Gastroesophageal sphincter (tissue), 3 donors: Measurements from ENCODE around the gene PLXDC2.

Experiments
- CTCF ChIP-seq, 4 experiments: fragments of 200-600 bp in 2 of 4; fragments of 450-650 bp in 2 of 4; sonication (generic) in 1 of 4; IDR thresholded peaks; one replicate each; pipeline ENCODE4 v1.5.1; 2017 to 2019; ENCODE audit warnings: antibody characterized with exemption in 4 of 4, mild to moderate bottlenecking in 2 of 4, moderate library complexity in 2 of 4
- POLR2A ChIP-seq, 2 donors: fragments of 450-650 bp; IDR thresholded peaks; one replicate each; pipeline ENCODE4 v1.6.1; 2017; ENCODE audit warnings: antibody characterized with exemption in 2 of 2, mild to moderate bottlenecking in 2 of 2, moderate library complexity in 1 of 2

- TF ChIP-seq CTCF (IDR thresholded peaks at IDR 0.05) (no peak), POLR2A (IDR thresholded peaks at IDR 0.05) (no peak)
These were observed 326.1 kb downstream of the PLXDC2 start for GRCh38 chr10:20142311-20142710.
